GM19239 (cell line): ENCODE results near the gene DSE.

ENCODE experiments used
- DNase-seq: peaks from one replicate; pipeline ENCODE4 v3.0.0; 2011; ENCODE audit warnings: low spot score; ENCODE audit not compliant: insufficient read length
- FAIRE-seq: peaks from 2 replicates; lab custom pipeline; 2011; peaks lifted over from hg19 to GRCh38; lab: Jason Lieb, UNC

Gene DSE

GRCh38 chr6:116406678-116407345, 36.1 kb downstream of the DSE start:
- DNase-seq, result no peak
- peak; percentile 57 for FAIRE-seq

DNA sequence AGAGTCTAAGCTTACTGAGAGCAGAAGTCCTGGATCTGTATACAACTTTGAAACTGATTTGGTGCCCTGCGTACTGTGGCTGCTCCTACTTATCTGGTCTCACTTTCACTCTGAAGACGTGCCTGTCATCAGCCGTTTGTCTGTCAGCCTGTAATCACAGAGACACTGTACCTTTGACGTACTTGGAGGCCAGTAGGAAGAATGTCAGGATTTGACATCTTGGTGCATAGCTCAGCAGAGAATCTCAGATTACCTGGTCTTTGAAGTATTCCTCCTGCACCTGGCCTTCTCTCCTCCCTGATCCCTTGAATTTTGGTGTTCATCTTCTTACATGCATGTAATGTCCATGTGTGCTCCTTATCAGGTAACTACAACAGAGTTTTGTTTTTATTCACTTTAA, 37.7 kb downstream of the DSE start:
- FAIRE-seq (peak; percentile 90), DNase-seq (no peak)

DNA sequence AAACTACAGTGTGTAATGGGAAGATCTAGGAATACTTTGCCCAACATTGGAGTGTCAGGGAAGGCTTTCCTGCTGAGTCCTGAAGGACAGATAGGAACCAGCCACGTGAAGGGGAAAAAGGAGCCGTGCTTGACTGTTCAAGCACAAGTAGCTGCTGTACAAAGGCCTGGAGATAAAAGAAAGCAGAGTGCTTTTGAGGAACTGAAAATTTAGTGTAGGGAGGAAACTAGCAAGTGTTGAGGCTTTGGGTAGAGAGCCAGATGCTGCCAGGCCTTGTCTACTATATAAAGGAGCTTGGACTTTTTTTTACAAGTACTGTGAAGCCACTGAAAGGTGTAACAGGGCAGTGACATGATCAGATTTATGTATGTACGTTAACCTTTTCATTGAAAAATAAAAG, 39.0 kb downstream of the DSE start:
- peak; percentile 100 for FAIRE-seq
- DNase-seq, result peak; percentile 23

DNA sequence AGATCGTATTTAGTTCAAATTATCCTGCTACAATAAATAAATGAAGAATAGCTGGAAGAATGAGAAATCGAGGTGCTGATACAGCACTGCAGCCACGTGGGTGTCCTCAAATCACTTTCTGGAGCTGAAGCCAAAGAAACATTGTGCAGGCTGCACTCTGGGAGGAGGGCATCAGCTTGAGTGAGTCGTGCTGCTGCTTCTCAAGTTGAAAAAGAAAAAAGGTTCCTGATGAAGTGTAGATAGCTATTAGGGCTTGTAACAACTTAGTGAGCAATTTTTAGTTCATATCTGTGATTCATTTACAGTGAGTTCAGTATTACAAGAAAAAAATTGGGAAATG, 40.5 kb downstream of the DSE start:
- DNase-seq (no peak), FAIRE-seq (peak; percentile 90)

DNA sequence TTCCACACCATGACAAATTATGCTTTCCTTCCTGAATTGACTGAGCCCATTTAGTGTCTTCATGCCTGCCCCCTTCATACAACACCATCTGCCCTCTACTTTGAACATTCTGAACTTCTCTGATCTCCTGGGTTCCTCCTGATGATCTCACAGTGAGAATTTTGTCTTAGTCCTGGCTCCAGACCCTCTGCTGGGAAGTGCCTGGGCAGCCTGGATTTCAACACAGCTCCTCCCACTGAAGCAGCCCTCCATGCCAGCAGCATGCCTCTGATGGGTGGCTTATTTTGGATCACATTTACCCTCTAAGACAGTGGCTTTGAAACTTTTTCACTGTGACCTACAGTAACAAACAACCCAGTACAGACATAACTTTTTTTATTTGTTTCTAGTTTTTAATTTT, 41.5 kb downstream of the DSE start:
- DNase-seq, result no peak
- peak; percentile 47 for FAIRE-seq

DNA sequence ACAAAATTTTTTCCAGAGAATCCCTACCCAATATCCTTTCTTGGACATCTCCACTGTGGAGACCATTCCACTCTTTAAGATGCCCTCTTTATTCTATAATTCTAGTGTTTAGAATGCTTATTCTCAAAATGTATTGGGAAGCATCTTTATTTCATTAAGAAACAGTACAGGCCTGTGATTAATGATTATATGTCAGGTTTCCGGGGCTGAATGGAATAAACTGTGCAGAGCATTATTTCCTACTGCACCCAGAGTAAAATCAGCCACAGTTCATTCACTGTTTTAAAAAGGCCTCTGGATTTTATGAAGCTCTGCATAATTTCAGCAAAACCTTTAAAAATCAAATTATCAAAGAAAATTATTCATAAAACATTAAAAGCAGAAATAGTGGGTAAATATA, 42.6 kb downstream of the DSE start:
- FAIRE-seq (no peak), DNase-seq (no peak)

DNA sequence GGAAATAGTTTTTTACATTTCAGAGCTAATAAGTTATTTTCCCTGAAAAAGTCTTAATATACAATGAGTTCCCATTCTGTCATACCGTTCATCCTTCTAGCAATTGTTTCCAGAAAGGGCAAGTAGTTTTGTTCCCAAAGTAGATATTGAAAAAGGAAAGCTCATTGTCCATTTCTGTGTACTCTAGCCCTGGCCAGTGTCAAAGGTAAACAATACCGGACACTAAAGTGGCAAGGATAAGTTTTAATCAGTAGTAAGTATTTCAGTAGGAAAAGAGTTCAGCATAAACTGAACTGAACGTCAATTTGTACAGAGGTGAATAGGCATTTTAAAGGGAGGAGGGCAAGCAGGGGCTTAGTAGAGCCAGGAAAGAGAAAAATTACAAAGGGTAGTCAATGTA, 46.9 kb downstream of the DSE start:
- FAIRE-seq, result no peak
- no peak for DNase-seq

GRCh38 chr6:116419069-116419786, 48.5 kb downstream of the DSE start:
- DNase-seq, result no peak
- FAIRE-seq, result no peak

DNA sequence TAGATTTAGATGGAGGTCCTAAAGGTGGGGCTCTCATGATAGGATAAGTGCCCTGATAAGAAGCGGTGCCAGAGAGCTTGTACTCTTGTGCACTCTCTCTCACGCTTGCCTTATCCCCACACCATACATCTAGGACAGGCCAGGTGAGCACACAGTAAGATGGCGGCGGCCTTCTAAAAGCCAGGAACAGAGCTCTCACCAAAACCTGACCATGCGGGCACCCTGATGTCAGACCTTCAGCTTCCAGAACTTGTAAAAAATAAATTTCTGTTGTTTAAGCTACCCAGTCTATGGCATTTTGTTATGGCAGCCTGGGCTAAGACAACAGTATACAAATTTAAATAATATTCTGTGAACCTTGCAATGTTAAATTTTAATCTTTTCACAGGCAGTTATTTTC, 49.6 kb downstream of the DSE start:
- FAIRE-seq (peak; percentile 8), DNase-seq (no peak)

DNA sequence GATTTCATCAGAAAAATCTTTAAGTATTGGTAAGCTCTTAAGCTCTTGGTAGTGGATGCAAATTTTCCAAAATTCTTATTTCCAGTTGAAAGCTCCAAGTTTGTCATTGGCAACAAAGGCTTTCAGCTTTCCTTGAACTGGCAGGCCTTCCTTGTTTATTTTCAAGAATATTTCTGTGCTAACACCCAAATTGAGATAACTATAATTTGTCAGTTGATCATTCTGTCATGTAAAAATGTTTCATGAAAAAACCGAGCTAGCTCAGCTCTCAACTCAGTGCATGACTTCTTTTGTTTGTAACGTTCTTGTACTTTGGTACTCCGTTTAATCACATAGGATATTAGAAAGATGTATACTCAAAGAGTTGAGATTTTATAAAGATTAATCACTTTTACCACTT, 51.5 kb downstream of the DSE start:
- no peak for FAIRE-seq
- DNase-seq, result no peak

- FAIRE-seq (no peak), DNase-seq (no peak)
Measured at GRCh38 chr6:116424001-116424400, 53.3 kb downstream of the DSE start.

DNA sequence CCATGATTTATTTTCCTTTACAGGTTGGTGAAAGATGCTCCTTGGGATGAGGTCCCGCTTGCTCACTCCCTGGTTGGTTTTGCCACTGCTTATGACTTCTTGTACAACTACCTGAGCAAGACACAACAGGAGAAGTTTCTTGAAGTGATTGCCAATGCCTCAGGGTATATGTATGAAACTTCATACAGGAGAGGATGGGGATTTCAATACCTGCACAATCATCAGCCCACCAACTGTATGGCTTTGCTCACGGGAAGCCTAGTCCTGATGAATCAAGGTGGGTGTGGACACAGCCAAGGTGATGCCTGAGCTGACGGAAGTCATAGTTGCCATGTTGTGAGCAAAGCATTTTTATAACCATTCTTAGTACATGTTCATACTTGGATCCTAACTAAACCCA, 55.8 kb downstream of the DSE start:
- DNase-seq (no peak), FAIRE-seq (no peak)

GRCh38 chr6:116429111-116429510, 58.4 kb downstream of the DSE start:
- FAIRE-seq, result no peak
- DNase-seq, result no peak

- DNase-seq, result no peak
- no peak for FAIRE-seq
Measured at GRCh38 chr6:116430860-116431259, 60.1 kb downstream of the DSE start.

GRCh38 chr6:116431964-116432595, 61.3 kb downstream of the DSE start:
- DNase-seq (no peak), FAIRE-seq (no peak)

DNA sequence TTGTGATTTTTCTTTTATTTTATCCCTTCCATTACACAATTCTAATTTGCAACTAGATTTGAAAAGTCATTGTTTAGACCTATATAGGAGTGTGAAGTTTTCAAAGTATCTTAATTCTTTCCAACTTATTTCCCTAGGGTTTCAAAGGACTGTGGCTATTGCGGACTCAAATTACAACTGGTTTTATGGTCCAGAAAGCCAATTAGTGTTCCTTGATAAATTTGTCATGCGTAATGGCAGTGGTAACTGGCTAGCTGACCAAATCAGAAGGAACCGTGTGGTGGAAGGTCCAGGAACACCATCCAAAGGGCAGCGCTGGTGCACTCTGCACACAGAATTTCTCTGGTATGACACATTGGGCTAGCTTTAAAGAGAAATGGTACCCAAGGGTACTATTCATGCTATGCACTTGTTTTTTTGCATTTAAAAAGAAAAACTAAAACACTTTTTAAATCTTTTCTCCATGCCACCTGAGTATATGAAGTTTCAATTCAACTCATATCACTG, 62.5 kb downstream of the DSE start:
- no peak for DNase-seq
- FAIRE-seq, result peak; percentile 31

DNA sequence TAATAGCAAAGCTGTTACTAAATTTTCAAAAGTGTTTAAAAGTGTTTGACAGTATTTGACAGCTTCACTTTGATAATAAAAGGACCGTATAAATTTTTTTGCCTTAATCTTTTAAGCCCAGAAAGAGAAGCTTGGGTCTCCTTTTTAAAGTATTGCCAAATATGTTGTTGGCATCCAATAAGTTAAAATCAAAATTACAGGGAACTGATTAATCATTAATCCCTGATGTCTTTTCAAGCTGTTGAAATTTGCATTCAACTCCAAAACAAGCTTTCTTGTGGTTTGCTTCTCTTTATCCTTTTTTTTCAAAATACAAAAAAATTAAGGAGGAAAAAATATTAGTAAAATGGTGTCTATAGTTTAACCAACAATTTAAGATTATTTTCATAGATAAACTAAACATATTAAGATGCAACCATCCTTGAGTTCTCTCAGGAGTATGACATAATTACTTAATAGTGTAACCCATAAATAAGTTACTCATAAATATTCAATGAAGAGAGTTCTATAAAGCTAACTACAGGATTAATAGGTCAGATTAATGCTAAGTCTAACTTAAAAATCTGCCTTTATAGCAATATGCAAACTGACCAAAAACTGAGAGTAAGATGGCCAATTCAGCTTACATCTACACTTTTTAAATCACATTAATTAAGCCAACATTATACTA, 63.4 kb downstream of the DSE start:
- no peak for DNase-seq
- FAIRE-seq, result no peak

- FAIRE-seq (no peak), DNase-seq (no peak)
Measured at GRCh38 chr6:116436586-116436985, 65.8 kb downstream of the DSE start.

DNA sequence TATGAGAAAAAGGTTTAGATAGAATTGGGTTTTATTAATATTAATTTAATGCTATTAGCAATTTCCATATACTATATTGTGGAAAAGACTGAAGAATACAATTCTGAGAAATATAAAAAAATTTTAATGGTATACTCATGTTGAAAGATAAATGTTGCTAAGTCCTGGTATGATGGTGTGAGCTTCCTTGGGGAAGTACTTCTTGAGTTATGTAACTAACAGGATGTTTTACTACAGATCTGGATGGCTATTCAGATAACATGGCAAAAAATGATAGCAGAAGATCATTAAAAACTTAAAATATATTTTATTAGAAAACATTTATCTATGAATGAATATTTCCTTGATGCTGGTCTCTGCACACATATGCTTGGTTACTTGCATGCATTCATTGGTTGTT, 66.9 kb downstream of the DSE start:
- no peak for FAIRE-seq
- DNase-seq, result no peak

DNA sequence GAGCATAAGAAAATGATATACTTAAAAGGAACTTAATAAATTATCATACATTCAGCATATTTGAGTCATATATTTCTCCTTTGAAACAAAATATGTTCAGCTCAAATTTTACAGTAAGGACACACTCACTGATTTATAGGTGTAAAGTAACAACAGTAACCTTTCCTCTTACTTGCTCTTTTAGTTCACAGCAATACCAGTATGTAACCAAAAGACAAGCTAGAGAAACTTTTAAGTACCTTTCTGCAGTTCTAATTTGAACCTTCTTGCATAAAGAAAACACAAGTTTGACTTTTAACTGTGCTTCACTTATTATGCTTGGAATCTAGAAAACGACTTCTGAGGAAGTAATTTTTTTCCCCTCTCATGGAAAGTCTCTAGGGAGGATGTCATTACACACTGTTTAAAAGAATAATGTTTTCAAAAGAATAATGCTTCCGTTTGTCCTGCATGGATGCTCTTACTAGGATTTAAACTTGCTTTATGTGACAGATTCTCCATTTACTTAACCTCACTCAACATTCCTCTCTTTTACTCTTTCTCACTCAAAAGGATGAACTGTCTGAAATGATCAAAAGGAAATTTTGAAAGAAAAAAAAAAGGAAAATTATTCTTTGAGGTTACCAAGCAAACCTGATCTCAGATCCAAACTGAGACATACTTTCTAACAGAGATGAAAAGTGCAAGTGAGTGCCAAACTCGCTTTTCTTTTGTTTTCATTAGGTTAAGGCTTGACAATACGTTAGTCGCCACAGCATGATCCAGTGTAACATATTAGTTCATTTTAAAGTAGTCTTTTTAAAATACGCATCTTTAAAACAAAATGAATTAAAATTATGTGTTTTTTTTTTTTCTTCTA, 68.1 kb downstream of the DSE start:
- DNase-seq (no peak), FAIRE-seq (no peak)
